GM12878 (cell line): Measurements from ENCODE around the gene TUBGCP2. TPM values are rescaled to one million over a fixed set of nuclear protein-coding genes. Genes with fewer than 3 reads are reported as not detected.

Experiments used
- ATAC-seq: fragments of 200-7000 bp; cut with Tn5 transposase; 3 replicates; pipeline ENCODE4 v1.9.1; 2020; ENCODE audit warnings: mild to moderate bottlenecking, moderate library complexity
- BruUV-seq: library from RNA; stranded (reverse); fragments of 400-500 nt; replicated peaks from 2 replicates; lab custom pipeline; 2021; lab: Mats Ljungman, UMichigan
- CTCF ChIA-PET: fragments of 300-600 bp; sonication (Branson Sonifier 250); formaldehyde crosslinking; extraction: SDS; loops from one replicate; lab custom pipeline; 2021; ENCODE audit warnings: inconsistent platforms; lab: Yijun Ruan, JAX
- POLR2A ChIA-PET: fragments of 350-600 bp; formaldehyde crosslinking; extraction: SDS; loops from one replicate; lab custom pipeline; 2021; ENCODE audit warnings: inconsistent platforms; lab: Charles Lee
- RAD21 ChIA-PET: fragments of 300-600 bp; sonication (Branson Sonifier 250); formaldehyde crosslinking; loops from one replicate; lab custom pipeline; 2023; ENCODE audit warnings: antibody characterized with exemption; ENCODE audit not compliant: unreplicated experiment; lab: Charles Lee
- SMC1A ChIA-PET: fragments of 300-600 bp; sonication (Branson Sonifier 250); formaldehyde crosslinking; loops from one replicate; lab custom pipeline; 2023; ENCODE audit not compliant: unreplicated experiment, uncharacterized antibody; lab: Charles Lee
- DNase-seq: peaks from one replicate; pipeline ENCODE4 v3.0.0-alpha.2; 2011; ENCODE audit warnings: low read depth, low spot score
- FAIRE-seq: peaks from 3 replicates; lab custom pipeline; 2011; peaks lifted over from hg19 to GRCh38; lab: Jason Lieb, UNC
- H2AFZ ChIP-seq: 2 replicates; pipeline ENCODE4 v1.6.0; 2011; ENCODE audit warnings: low read depth, low read length, control low read depth; ENCODE audit not compliant: control insufficient read depth
- H3K27ac ChIP-seq: 2 replicates; pipeline ENCODE4 v1.5.1; 2011; ENCODE audit warnings: control low read depth; ENCODE audit not compliant: control insufficient read depth, insufficient read depth
- H3K27me3 ChIP-seq, 2 experiments: replicated peaks in 1 of 2; 2 replicates each; pipeline versions ENCODE4 v1.6.0 to v1.6.1; 2011; ENCODE audit warnings: low read length in 1 of 2; ENCODE audit not compliant: control insufficient read depth in 2 of 2, insufficient read depth in 2 of 2
- H3K36me3 ChIP-seq, 2 experiments: 2 replicates each; pipeline ENCODE4 v1.5.1; 2011; ENCODE audit warnings: low read length in 1 of 2; ENCODE audit not compliant: control insufficient read depth in 2 of 2, insufficient read depth in 2 of 2
- H3K4me1 ChIP-seq: 2 replicates; pipeline ENCODE4 v1.6.1; 2011; ENCODE audit warnings: mild to moderate bottlenecking, low read length, moderate library complexity, mixed read lengths; ENCODE audit not compliant: control insufficient read depth, insufficient read depth
- H3K4me2 ChIP-seq: 2 replicates; pipeline ENCODE4 v1.6.0; 2011; ENCODE audit warnings: control low read depth; ENCODE audit not compliant: control insufficient read depth, insufficient read depth
- H3K4me3 ChIP-seq: fragments of 200-600 bp; sonication (generic); 2 replicates; pipeline ENCODE4 v1.5.1; 2016
- H3K79me2 ChIP-seq: 2 replicates; pipeline ENCODE4 v1.6.0; 2011; ENCODE audit warnings: low read length; ENCODE audit not compliant: control insufficient read depth, insufficient read depth
- H3K9ac ChIP-seq: 2 replicates; pipeline ENCODE4 v1.8.0; 2011; ENCODE audit warnings: low read length, control low read depth, mixed read lengths; ENCODE audit not compliant: control insufficient read depth, insufficient read depth
- H3K9me3 ChIP-seq: replicated peaks from 3 replicates; pipeline ENCODE4 v1.5.1; 2011; ENCODE audit warnings: mild to moderate bottlenecking, low read length; ENCODE audit not compliant: control insufficient read depth, insufficient read depth
- H4K20me1 ChIP-seq: 2 replicates; pipeline ENCODE4 v1.6.0; 2011; ENCODE audit not compliant: control insufficient read depth, insufficient read depth
- BCL11A ChIP-seq: IDR thresholded peaks from 2 replicates; pipeline ENCODE4 v1.6.1; 2011; ENCODE audit warnings: low read depth, low read length
- POLR2A ChIP-seq: IDR thresholded peaks from 2 replicates; pipeline ENCODE4 v1.6.1; 2011; ENCODE audit warnings: low read depth, mild to moderate bottlenecking, low read length
- RCOR1 ChIP-seq: conservative IDR thresholded peaks from 2 replicates; pipeline ENCODE4 v1.6.1; 2012; ENCODE audit warnings: low read depth, low read length, improper control_type of control experiment
- RFX5 ChIP-seq: IDR thresholded peaks from 2 replicates; pipeline ENCODE4 v1.6.1; 2011; ENCODE audit warnings: low read depth, low read length, improper control_type of control experiment
- USF1 ChIP-seq: IDR thresholded peaks from 2 replicates; pipeline ENCODE4 v1.6.1; 2011; ENCODE audit warnings: borderline replicate concordance, low read depth, mild to moderate bottlenecking, moderate library complexity, mixed read lengths, low read length; ENCODE audit not compliant: insufficient read depth; ENCODE audit errors: extremely low read length
- WRNIP1 ChIP-seq: IDR thresholded peaks from 2 replicates; pipeline ENCODE4 v1.6.1; 2011; ENCODE audit warnings: low read depth, low read length, improper control_type of control experiment, borderline replicate concordance
- YY1 ChIP-seq: IDR thresholded peaks from 2 replicates; pipeline ENCODE4 v1.6.1; 2011; ENCODE audit warnings: low read depth, mild to moderate bottlenecking, low read length
- ZBTB11 ChIP-seq: fragments of 450-650 bp; formaldehyde crosslinking; IDR thresholded peaks from 2 replicates; pipeline ENCODE4 v1.5.0; 2022; ENCODE audit warnings: mild to moderate bottlenecking, missing genetic modification characterization
- ZNF274 ChIP-seq: IDR thresholded peaks from one replicate; pipeline ENCODE4 v1.8.0; 2011; ENCODE audit not compliant: insufficient read length, insufficient read depth
- WGBS: methylation state at CpG from one replicate; pipeline ENCODE4 v1.1.6; 2016; ENCODE audit warnings: low lambda C conversion rate; ENCODE audit not compliant: insufficient replicate concordance, insufficient coverage; ENCODE audit errors: missing lambda C conversion rate; 5-methylcytosine and 5-hydroxymethylcytosine counted together
- in situ Hi-C: fragments of 300-500 bp; cut with MboI; formaldehyde crosslinking; loops from 9 replicates; pipeline ENCODE4 v1.14.3; 2018; ENCODE audit warnings: mixed read lengths
- intact Hi-C: fragments of 100-400 bp; cut with micrococcal nuclease; formaldehyde crosslinking; loops from one replicate; pipeline ENCODE4 v1.14.2; 2022; ENCODE audit not compliant: unreplicated experiment
- polyA plus RNA-seq, 11 experiments: library from polyadenylated mRNA; depleted of rRNA in 4 of 11; unstranded in 6 of 11; stranded (reverse) in 5 of 11; fragments of >200 nt; fragmentation: Nextera tagmentation in 4 of 11; fragmentation: Illumina TruSeq in 1 of 11; extraction: Ambion mirVana in 4 of 11; extraction: Trizol in 1 of 11; gene quantifications; 1 replicate in 1 of 11; 2 replicates in 10 of 11; pipeline versions ENCODE4 v1.2.1 to v1.2.3, GENCODE V29; 2011 to 2016; ENCODE audit warnings: inconsistent platforms in 2 of 11, missing spikeins in 2 of 11, low read depth in 1 of 11
- total RNA-seq, 4 experiments: library from RNA; depleted of rRNA in 3 of 4; stranded (reverse); fragments of >200 nt in 3 of 4; fragmentation: Illumina TruSeq in 1 of 4; extraction: Trizol in 1 of 4; gene quantifications; 2 replicates each; pipeline versions ENCODE4 v1.2.1 to v1.2.3, GENCODE V29; 2013 to 2021
- TF ChIP-seq, protein P1 (sequence below): fragments of 450-650 bp; IDR thresholded peaks from 2 replicates; pipeline ENCODE4 v1.6.1; 2017; ENCODE audit warnings: mild to moderate bottlenecking, moderate library complexity

The TUBGCP2 gene
- total and polyA plus RNA-seq, 10 of the 15 experiments (the other 5 are each of a cell fraction or from before 2014, with no cell fraction given) = 4.8 to 47.1 (median 34.7) TPM

DNA sequence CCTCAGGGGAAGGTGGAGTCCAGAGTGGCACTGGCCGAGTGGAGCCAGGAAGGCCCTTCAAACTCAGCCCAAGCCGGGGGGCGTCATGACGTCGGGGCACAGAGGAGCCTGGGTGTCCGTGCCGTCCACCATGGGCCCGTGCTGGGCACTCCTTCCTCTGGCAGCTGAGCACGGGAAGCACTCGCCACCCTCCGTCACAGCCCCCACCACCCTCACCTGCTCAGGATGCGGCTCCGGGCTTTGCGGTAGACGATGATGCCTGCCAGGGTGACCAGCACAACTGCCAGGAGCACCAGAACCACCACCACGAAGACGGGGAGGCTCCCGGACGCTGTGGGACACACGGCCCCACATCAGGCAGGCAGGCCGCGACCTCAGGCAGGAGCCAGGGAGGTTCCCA lies 40.1 kb downstream of the TUBGCP2 start:
- Histone ChIP-seq H3K4me1 (no peaks in the 10 kb centered on the region), H3K9ac (no peak overlapping the region)
- BruUV-seq = no TSS peak

DNA sequence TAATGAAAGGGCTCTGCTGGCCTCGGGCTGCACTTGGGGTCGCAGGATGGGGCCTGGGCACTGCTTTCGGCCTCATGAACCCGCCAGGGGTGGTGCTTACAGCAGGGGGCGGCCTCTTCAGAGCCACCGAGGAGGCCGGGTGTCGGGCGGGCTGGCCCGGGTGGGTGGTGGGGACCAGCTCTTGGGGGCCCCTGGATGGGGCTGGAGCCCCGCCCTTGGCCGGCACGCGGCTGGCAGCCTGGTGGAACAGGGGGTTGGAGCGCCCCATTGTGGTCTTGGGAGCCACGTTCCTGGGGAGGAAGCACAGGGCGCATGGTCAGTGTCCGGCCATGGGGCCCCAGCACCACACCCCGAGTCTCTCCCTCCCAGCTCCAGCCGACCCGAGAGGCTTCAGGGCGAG lies 40.8 kb downstream of the TUBGCP2 start:
- H3K4me1 ChIP-seq = no peaks in the 10 kb centered on the region
- no peaks in the 10 kb centered on the region for H3K79me2 ChIP-seq
- DNase-seq (no peak), ATAC-seq (no peak), FAIRE-seq (no peak)
- no peak overlapping the region for H3K27ac ChIP-seq
- ChIA-PET SMC1A (no interaction called here), RAD21 (no interaction called here), POLR2A (no interaction called here), CTCF (no interaction called here)
- no peaks in the 10 kb centered on the region for H4K20me1 ChIP-seq
- intact Hi-C loops = no loop called here
- no peak overlapping the region for H3K4me3 ChIP-seq
- no peak overlapping the region for H2AFZ ChIP-seq
- BruUV-seq = no TSS peak
- WGBS = 94% methylated on average over 18 of the region's 22 CpGs
- no peaks in the 10 kb centered on the region for H3K27me3 ChIP-seq
- H3K4me2 ChIP-seq = no peak overlapping the region
- in situ Hi-C loops = no loop called here
- H3K36me3 ChIP-seq = peaks cover 10 to 30% of the 10 kb centered on the region in 2 experiments
- H3K9ac ChIP-seq = no peak overlapping the region
- H3K9me3 ChIP-seq = no peaks in the 10 kb centered on the region
- TF ChIP-seq ZBTB11 (CRISPR knock-in tag) = no peak
- TF ChIP-seq USF1 = no peak
- TF ChIP-seq RCOR1 = no peak
- TF ChIP-seq WRNIP1 = no peak
- TF ChIP-seq, protein P1, sequence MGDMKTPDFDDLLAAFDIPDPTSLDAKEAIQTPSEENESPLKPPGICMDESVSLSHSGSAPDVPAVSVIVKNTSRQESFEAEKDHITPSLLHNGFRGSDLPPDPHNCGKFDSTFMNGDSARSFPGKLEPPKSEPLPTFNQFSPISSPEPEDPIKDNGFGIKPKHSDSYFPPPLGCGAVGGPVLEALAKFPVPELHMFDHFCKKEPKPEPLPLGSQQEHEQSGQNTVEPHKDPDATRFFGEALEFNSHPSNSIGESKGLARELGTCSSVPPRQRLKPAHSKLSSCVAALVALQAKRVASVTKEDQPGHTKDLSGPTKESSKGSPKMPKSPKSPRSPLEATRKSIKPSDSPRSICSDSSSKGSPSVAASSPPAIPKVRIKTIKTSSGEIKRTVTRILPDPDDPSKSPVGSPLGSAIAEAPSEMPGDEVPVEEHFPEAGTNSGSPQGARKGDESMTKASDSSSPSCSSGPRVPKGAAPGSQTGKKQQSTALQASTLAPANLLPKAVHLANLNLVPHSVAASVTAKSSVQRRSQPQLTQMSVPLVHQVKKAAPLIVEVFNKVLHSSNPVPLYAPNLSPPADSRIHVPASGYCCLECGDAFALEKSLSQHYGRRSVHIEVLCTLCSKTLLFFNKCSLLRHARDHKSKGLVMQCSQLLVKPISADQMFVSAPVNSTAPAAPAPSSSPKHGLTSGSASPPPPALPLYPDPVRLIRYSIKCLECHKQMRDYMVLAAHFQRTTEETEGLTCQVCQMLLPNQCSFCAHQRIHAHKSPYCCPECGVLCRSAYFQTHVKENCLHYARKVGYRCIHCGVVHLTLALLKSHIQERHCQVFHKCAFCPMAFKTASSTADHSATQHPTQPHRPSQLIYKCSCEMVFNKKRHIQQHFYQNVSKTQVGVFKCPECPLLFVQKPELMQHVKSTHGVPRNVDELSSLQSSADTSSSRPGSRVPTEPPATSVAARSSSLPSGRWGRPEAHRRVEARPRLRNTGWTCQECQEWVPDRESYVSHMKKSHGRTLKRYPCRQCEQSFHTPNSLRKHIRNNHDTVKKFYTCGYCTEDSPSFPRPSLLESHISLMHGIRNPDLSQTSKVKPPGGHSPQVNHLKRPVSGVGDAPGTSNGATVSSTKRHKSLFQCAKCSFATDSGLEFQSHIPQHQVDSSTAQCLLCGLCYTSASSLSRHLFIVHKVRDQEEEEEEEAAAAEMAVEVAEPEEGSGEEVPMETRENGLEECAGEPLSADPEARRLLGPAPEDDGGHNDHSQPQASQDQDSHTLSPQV = no peak
- no peak for TF ChIP-seq BCL11A
- no peak for TF ChIP-seq YY1
- no peak for TF ChIP-seq ZNF274

More for the DNA sequence above, 40.1 kb downstream of the TUBGCP2 start:
- H3K36me3 ChIP-seq = peaks cover 10 to 35% of the 10 kb centered on the region in 2 experiments
- WGBS = 97% methylated on average over 21 of the region's 22 CpGs
- H3K79me2 ChIP-seq = no peaks in the 10 kb centered on the region; the same call in 1 of the 2 replicates
- SMC1A ChIA-PET = no interaction called here
- no peak overlapping the region for H3K4me2 ChIP-seq
- no peak overlapping the region for H2AFZ ChIP-seq
- ATAC-seq (no peak), FAIRE-seq (no peak), DNase-seq (no peak)
- intact Hi-C loops = no loop called here
- POLR2A ChIA-PET = no interaction called here
- no peak overlapping the region for H3K4me3 ChIP-seq
- H3K27ac ChIP-seq = no peak overlapping the region
- H3K9me3 ChIP-seq = no peaks in the 10 kb centered on the region
- no peaks in the 10 kb centered on the region for H3K27me3 ChIP-seq
- RAD21 ChIA-PET = no interaction called here
- 0 out of 2 replicates have a peak, but pooled peaks have one; percentile 9 for TF ChIP-seq POLR2A
- no peak for TF ChIP-seq RFX5
- in situ Hi-C loops = no loop called here
- no peaks in the 10 kb centered on the region for H4K20me1 ChIP-seq
- CTCF ChIA-PET = no interaction called here
